ENCODE data around the gene GHRL. TPM values are rescaled to one million over a fixed set of nuclear protein-coding genes. Genes with fewer than 3 reads are reported as not detected.
"Not testable (repeated sequence)": the region's sequence is repeated elsewhere in the genome, so short reads cannot be mapped to it uniquely, and the experiment has no call there.

The GHRL gene
- total and polyA plus RNA-seq, 4 donors: 0.39 to 1.9 (median 1.6) TPM; not detected in 1

DNA sequence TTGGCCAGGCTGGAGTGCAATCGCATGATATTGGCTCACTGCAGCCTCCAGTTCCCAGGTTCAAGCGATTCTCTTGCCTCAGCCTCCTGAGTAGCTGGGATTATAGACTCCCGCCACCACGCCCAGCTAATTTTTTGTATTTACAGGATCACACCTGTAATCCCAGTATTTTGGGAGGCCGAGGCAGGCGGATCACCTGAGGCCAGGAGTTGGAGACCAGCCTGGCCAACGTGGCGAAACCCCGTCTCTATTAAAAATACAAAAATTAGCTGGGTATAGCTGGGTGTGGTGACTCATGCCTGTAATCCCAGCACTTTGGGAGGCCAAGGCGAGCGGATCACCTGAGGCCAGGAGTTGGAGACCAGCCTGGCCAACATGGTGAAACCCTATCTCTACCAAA, 20.3 kb downstream of the GHRL start:
- H3K27ac ChIP-seq (ENCODE audit: low read depth, low read length); DNase-seq (ENCODE audit: low read depth in 4 of 6, low spot score in 6 of 6); H3K27me3 ChIP-seq (ENCODE audit: control insufficient read depth, insufficient read depth, low read length); H3K4me1 ChIP-seq (ENCODE audit: control insufficient read depth, insufficient read depth, low read length); H3K4me3 ChIP-seq (ENCODE audit: low read depth, low read length); H3K9me3 ChIP-seq (ENCODE audit: control insufficient read depth, insufficient read depth, low read length): not testable (repeated sequence)
- peaks cover 44% of the 10 kb centered on the region for H3K36me3 ChIP-seq (ENCODE audit: control insufficient read depth, insufficient read depth, low read length)
- 100% methylated on average over 9 of the region's 11 CpGs for WGBS (ENCODE audit: insufficient coverage)

DNA sequence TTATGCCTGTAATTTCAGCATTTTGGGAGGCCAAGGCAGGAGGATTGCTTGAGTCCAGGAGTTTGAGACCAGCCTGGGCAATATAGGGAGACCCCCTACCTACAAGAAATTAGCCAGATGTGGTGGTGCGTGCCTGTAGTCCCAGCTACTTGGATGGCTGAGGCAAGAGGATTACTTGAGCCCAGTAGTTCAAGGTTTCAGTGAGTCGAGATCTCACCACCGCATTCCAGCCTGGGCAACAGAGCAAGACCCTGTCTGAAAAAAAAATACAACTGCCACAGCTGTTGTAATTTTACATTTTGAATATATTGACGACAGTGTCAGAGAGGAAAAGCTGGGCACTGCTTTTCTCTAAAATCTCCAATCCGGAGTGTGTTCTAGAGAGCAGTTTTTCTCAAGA, 23.3 kb downstream of the GHRL start:
- Histone ChIP-seq H3K4me1 (ENCODE audit: control insufficient read depth, insufficient read depth, low read length) (no peaks in the 10 kb centered on the region), H3K27ac (ENCODE audit: low read depth, low read length) (no peak overlapping the region), H3K4me3 (ENCODE audit: low read depth, low read length) (no peak overlapping the region), H3K27me3 (ENCODE audit: control insufficient read depth, insufficient read depth, low read length) (no peaks in the 10 kb centered on the region), H3K9me3 (ENCODE audit: control insufficient read depth, insufficient read depth, low read length) (no peaks in the 10 kb centered on the region), H3K36me3 (ENCODE audit: control insufficient read depth, insufficient read depth, low read length) (peaks cover 35% of the 10 kb centered on the region)
- DNase-seq (ENCODE audit: low read depth in 4 of 6, low spot score in 6 of 6): no peak
- WGBS (ENCODE audit: insufficient coverage): 96% methylated on average over 4 of the region's 5 CpGs

DNA sequence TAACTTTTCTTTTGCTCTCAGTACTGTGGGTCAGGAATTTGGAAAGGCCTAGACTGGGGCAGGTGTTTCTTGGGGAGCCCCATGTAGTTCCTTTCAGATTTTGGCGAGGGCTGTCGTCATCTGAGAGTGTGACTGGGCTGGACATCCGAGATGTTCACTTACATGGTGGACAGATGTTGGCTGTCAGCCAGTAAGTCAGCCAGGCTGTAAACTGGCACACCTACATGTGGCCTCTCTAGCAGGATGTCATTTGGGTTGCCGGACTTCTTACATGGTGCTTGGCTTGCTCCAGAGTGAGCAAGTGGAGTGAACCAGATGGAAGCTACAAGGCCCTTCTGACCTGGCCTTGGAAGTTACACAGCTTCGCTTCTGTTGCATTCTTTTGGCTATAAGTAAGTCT, 23.8 kb downstream of the GHRL start:
- no peaks in the 10 kb centered on the region for H3K9me3 ChIP-seq (ENCODE audit: control insufficient read depth, insufficient read depth, low read length)
- no peak overlapping the region for H3K4me3 ChIP-seq (ENCODE audit: low read depth, low read length)
- no peak overlapping the region for H3K27ac ChIP-seq (ENCODE audit: low read depth, low read length)
- H3K4me1 ChIP-seq (ENCODE audit: control insufficient read depth, insufficient read depth, low read length): peaks cover 2% of the 10 kb centered on the region
- no peak for DNase-seq (ENCODE audit: low read depth in 4 of 6, low spot score in 6 of 6)
- 88% methylated on average over 5 of the region's 5 CpGs for WGBS (ENCODE audit: insufficient coverage)
- H3K36me3 ChIP-seq (ENCODE audit: control insufficient read depth, insufficient read depth, low read length): peaks cover 37% of the 10 kb centered on the region
- no peaks in the 10 kb centered on the region for H3K27me3 ChIP-seq (ENCODE audit: control insufficient read depth, insufficient read depth, low read length)

DNA sequence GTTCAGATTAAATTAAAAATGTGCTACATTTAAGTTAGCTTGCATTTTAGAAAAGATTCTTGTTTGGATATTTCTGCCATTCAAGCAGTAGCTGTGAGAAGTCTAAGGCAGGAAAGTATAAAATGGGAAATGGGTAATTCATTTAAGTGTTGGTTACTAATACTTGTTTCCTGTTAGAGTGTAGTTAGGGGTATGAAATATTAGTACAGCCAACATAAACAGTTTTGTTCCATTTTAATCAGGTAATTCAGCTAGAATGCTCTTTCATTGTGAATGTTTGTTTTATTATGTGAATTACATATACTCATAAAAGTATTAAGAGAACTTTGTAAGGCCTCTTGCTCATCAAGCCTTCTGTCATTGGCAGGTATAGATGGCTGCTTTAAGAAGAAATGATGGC, 24.6 kb downstream of the GHRL start:
- H3K27ac ChIP-seq (ENCODE audit: low read depth, low read length): no peak overlapping the region
- no peaks in the 10 kb centered on the region for H3K27me3 ChIP-seq (ENCODE audit: control insufficient read depth, insufficient read depth, low read length)
- no peak for DNase-seq (ENCODE audit: low read depth in 4 of 6, low spot score in 6 of 6)
- peaks cover 5% of the 10 kb centered on the region for H3K4me1 ChIP-seq (ENCODE audit: control insufficient read depth, insufficient read depth, low read length)
- H3K36me3 ChIP-seq (ENCODE audit: control insufficient read depth, insufficient read depth, low read length): peaks cover 41% of the 10 kb centered on the region
- no peak overlapping the region for H3K4me3 ChIP-seq (ENCODE audit: low read depth, low read length)
- no peaks in the 10 kb centered on the region for H3K9me3 ChIP-seq (ENCODE audit: control insufficient read depth, insufficient read depth, low read length)

DNA sequence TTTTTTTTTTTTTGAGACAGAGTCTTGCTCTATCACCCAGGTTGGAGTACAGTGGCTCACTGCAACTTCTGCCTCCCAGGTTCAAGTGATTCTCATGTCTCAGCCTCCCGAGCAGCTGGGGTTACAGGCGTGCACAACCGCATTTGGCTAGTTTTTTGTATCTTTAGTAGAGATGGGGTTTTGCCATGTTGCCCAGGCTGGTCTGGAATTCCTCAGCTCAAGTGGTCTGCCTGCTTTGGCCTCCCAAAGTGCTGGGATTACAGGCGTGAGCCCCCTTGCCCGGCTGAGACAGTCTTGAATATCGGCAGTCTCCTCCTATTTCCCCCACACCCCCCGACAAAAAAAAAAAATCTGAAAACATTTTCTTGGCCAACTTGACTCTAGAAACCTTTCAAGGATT, 25.8 kb downstream of the GHRL start:
- peaks cover 44% of the 10 kb centered on the region for H3K36me3 ChIP-seq (ENCODE audit: control insufficient read depth, insufficient read depth, low read length)
- H3K9me3 ChIP-seq (ENCODE audit: control insufficient read depth, insufficient read depth, low read length); H3K4me3 ChIP-seq (ENCODE audit: low read depth, low read length); H3K27me3 ChIP-seq (ENCODE audit: control insufficient read depth, insufficient read depth, low read length); H3K4me1 ChIP-seq (ENCODE audit: control insufficient read depth, insufficient read depth, low read length); DNase-seq (ENCODE audit: low read depth in 4 of 6, low spot score in 6 of 6); H3K27ac ChIP-seq (ENCODE audit: low read depth, low read length): not testable (repeated sequence)
- WGBS (ENCODE audit: insufficient coverage): 100% methylated on average over 4 of the region's 7 CpGs

DNA sequence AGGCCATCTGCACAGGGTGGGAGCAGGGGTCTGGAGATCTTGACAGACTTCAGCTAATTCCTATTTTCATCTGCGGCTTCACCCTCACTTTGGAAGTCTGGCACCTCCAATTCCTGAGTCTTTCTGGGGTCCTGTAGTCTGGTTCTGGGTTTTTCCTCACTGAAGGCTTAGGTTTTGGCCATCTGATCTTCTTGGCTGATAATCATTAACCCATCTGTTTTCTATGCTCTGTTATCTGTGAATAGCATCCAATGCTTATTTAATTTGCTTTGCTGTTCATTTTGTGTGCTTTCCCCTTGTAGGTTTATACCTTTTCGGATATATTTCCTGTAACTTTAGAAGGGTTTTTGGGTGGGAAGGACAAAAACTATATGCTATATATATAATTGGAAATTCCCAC, 26.9 kb downstream of the GHRL start:
- Histone ChIP-seq H3K27ac (ENCODE audit: low read depth, low read length) (no peak overlapping the region), H3K9me3 (ENCODE audit: control insufficient read depth, insufficient read depth, low read length) (no peaks in the 10 kb centered on the region), H3K4me1 (ENCODE audit: control insufficient read depth, insufficient read depth, low read length) (peaks cover 5% of the 10 kb centered on the region), H3K4me3 (ENCODE audit: low read depth, low read length) (no peak overlapping the region), H3K27me3 (ENCODE audit: control insufficient read depth, insufficient read depth, low read length) (no peaks in the 10 kb centered on the region), H3K36me3 (ENCODE audit: control insufficient read depth, insufficient read depth, low read length) (peaks cover 46% of the 10 kb centered on the region)
- DNase-seq (ENCODE audit: low read depth in 4 of 6, low spot score in 6 of 6): no peak
- no CpG with 5 or more reads among the region's 2 CpGs for WGBS (ENCODE audit: insufficient coverage)

DNA sequence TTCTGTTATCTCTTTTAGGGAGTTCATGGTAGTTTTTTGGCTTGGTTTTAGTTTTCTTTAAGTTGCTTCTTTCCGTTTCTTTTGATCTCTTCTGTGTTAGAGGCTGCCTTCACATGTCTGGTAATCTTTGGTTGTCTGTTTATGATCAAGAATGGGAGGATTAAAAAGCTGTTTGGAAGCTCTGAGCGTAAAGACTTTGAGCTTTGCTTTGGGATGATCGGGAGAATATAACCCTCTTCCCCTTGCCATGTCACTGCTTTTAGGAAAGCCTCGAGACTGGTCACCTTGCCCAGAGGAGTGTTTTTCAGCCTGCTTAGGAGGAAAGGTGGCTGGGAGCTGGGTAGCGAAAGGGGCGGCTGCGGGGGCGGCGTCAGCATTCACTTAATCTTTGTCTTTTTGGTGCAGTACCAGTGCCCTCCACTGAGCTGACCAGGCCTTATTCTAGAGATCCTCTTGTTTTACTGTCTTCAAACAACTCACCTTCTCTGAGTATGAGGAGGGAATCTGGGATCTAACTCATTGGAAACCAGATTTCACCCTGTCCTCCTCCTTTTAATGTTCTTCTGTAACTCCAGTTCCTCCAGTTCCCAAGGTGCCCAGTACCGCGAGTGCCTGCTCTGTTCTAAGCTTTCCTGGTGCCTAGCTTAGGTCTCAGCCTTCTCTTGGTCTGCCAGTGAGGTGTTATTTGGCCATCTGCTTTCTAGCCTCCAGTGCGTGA, 28.9 kb downstream of the GHRL start:
- peak overlapping the region; percentile 25 for H3K27ac ChIP-seq (ENCODE audit: low read depth, low read length)

DNA sequence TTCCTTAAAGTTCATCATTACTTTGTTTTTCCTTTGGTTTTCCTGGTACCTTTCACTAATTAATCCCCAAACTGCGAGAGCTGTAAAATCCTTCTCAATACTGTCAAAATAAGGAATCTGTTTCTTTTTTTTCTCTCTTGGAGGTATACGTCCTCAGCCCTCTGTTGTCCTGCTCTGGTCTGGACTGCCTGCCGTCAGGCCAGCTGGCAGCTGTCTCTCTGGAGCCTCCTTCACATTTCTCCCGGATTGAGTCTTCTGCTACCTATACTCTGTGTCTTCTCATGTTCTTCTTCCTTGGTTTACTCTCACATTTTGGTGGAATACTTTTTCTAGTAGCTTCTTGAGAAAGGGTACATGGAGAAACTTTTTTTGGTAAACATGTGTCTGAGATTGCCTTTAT, 30.7 kb downstream of the GHRL start:
- 83% methylated on average over 2 of the region's 4 CpGs for WGBS (ENCODE audit: insufficient coverage)
- no peak overlapping the region for H3K4me3 ChIP-seq (ENCODE audit: low read depth, low read length)
- no peaks in the 10 kb centered on the region for H3K9me3 ChIP-seq (ENCODE audit: control insufficient read depth, insufficient read depth, low read length)
- H3K27me3 ChIP-seq (ENCODE audit: control insufficient read depth, insufficient read depth, low read length): no peaks in the 10 kb centered on the region
- H3K27ac ChIP-seq (ENCODE audit: low read depth, low read length): no peak overlapping the region
- DNase-seq (ENCODE audit: low read depth in 4 of 6, low spot score in 6 of 6): no peak
- peaks cover 48% of the 10 kb centered on the region for H3K36me3 ChIP-seq (ENCODE audit: control insufficient read depth, insufficient read depth, low read length)
- peaks cover 5% of the 10 kb centered on the region for H3K4me1 ChIP-seq (ENCODE audit: control insufficient read depth, insufficient read depth, low read length)

More for the DNA sequence above, 28.9 kb downstream of the GHRL start:
- Histone ChIP-seq H3K4me3 (ENCODE audit: low read depth, low read length) (no peak overlapping the region), H3K27me3 (ENCODE audit: control insufficient read depth, insufficient read depth, low read length) (no peaks in the 10 kb centered on the region), H3K4me1 (ENCODE audit: control insufficient read depth, insufficient read depth, low read length) (peaks cover 5% of the 10 kb centered on the region), H3K36me3 (ENCODE audit: control insufficient read depth, insufficient read depth, low read length) (peaks cover 42% of the 10 kb centered on the region), H3K9me3 (ENCODE audit: control insufficient read depth, insufficient read depth, low read length) (no peaks in the 10 kb centered on the region)
- WGBS (ENCODE audit: insufficient coverage): 37% methylated on average over 3 of the region's 12 CpGs
- peak in 2 of 6 donors; percentile 24 for DNase-seq (ENCODE audit: low read depth in 4 of 6, low spot score in 6 of 6)

DNA sequence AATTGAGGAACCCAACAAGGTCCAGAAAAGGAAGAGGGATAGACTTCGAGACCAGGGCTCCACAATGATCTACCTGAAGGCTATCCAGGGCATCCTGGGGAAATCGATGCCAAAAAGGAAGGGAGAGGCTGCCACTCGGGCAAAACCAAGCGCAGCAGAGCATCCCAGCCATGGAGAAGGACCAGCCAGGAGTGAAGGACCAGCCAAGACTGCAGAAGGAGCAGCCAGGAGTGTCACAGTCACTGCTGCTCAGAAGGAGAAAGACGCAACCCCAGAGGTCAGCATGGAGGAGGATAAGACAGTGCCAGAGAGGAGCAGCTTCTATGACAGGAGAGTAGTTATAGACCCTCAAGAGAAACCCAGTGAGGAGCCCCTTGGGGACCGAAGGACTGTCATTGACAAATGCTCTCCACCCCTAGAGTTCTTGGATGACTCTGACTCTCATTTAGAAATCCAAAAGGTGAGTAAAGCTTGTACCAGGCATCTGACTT, 32.5 kb downstream of the GHRL start:
- H3K4me1 ChIP-seq (ENCODE audit: control insufficient read depth, insufficient read depth, low read length): peaks cover 5% of the 10 kb centered on the region
- no peaks in the 10 kb centered on the region for H3K9me3 ChIP-seq (ENCODE audit: control insufficient read depth, insufficient read depth, low read length)
- H3K27me3 ChIP-seq (ENCODE audit: control insufficient read depth, insufficient read depth, low read length): no peaks in the 10 kb centered on the region
- peaks cover 52% of the 10 kb centered on the region for H3K36me3 ChIP-seq (ENCODE audit: control insufficient read depth, insufficient read depth, low read length)
- no peak overlapping the region for H3K4me3 ChIP-seq (ENCODE audit: low read depth, low read length)
- 76% methylated on average over 5 of the region's 6 CpGs for WGBS (ENCODE audit: insufficient coverage)
- H3K27ac ChIP-seq (ENCODE audit: low read depth, low read length): no peak overlapping the region
- no peak for DNase-seq (ENCODE audit: low read depth in 4 of 6, low spot score in 6 of 6)

DNA sequence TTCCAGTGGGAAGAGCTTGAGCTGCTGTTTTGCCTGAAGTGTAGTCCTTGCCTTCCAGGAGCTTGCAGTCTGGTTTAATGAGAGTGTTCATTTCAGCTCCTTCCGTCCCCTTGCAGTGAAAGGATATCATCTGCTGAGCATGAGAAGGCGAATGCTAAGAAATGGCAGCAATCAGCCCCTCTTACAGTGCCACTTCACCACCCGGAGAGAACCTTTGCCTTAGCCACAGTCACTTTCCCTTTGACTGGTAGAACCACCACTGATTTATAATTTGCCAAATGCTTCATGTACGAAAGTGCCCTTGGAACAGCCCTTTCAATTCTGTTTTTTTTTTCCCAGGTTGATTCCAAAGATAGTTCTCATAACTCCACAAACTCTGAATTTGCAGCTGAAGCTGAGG, 32.9 kb downstream of the GHRL start:
- WGBS (ENCODE audit: insufficient coverage): 92% methylated on average over 3 of the region's 4 CpGs
- H3K27ac ChIP-seq (ENCODE audit: low read depth, low read length): no peak overlapping the region
- peaks cover 5% of the 10 kb centered on the region for H3K4me1 ChIP-seq (ENCODE audit: control insufficient read depth, insufficient read depth, low read length)
- H3K36me3 ChIP-seq (ENCODE audit: control insufficient read depth, insufficient read depth, low read length): peaks cover 56% of the 10 kb centered on the region
- no peak overlapping the region for H3K4me3 ChIP-seq (ENCODE audit: low read depth, low read length)
- H3K9me3 ChIP-seq (ENCODE audit: control insufficient read depth, insufficient read depth, low read length): no peaks in the 10 kb centered on the region
- H3K27me3 ChIP-seq (ENCODE audit: control insufficient read depth, insufficient read depth, low read length): no peaks in the 10 kb centered on the region
- no peak for DNase-seq (ENCODE audit: low read depth in 4 of 6, low spot score in 6 of 6)

All from spinal cord (tissue), 10 donors.